ENCODE measurements around the gene GJA4. TPM values are rescaled to one million over a fixed set of nuclear protein-coding genes. Genes with fewer than 3 reads are reported as not detected.

GJA4 gene
- total RNA-seq, 1 donor from 2014 or later, result 48.0 TPM

DNA sequence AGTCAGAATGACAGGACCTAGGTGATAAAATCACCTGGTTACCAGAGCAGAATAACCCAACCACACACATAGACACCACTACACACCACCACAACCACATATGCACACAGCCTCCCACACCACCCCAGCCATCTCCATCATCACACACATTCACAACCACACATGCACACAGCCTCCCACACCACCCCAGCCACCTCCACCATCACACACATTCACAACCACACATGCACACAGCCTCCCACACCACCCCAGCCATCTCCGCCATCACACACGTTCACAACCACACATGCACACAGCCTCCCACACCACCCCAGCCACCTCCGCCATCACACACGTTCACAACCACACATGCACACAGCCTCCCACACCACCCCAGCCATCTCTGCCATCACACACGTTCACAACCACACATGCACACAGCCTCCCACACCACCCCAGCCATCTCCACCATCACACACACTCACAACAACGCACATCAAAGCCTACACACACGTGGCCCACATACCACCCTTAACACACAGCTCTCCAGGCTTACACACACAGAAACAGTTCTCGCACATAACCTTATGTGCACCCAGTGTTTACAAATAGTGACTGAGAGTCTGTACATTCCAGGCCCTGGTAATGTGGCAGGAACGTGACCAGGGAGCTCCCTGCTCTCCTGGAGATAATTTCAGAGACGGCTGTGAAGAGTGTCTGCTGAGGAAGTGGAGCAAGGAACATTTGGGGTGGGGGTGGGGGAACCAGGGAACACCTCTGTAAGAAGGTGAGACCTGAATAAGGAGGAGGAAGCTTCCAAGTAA lies 15.1 kb upstream of the GJA4 start:
- H3K27me3 Mint-ChIP-seq, result peaks cover 39% of the 10 kb centered on the region
- no peak for DNase-seq (ENCODE audit: low spot score, unreplicated experiment)
- no peaks in the 10 kb centered on the region for H3K36me3 Mint-ChIP-seq (ENCODE audit: insufficient read depth)
- TF ChIP-seq, protein P1, sequence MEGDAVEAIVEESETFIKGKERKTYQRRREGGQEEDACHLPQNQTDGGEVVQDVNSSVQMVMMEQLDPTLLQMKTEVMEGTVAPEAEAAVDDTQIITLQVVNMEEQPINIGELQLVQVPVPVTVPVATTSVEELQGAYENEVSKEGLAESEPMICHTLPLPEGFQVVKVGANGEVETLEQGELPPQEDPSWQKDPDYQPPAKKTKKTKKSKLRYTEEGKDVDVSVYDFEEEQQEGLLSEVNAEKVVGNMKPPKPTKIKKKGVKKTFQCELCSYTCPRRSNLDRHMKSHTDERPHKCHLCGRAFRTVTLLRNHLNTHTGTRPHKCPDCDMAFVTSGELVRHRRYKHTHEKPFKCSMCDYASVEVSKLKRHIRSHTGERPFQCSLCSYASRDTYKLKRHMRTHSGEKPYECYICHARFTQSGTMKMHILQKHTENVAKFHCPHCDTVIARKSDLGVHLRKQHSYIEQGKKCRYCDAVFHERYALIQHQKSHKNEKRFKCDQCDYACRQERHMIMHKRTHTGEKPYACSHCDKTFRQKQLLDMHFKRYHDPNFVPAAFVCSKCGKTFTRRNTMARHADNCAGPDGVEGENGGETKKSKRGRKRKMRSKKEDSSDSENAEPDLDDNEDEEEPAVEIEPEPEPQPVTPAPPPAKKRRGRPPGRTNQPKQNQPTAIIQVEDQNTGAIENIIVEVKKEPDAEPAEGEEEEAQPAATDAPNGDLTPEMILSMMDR (IDR thresholded peaks at IDR 0.05; ENCODE audit: unreplicated experiment), result no peak
- no peaks in the 10 kb centered on the region for H3K9me3 Mint-ChIP-seq (ENCODE audit: low read depth)
- peaks cover 5% of the 10 kb centered on the region for H3K4me1 Mint-ChIP-seq (ENCODE audit: low read depth)
- H3K27ac Mint-ChIP-seq, result no peak overlapping the region
- no peak overlapping the region for H3K4me3 Mint-ChIP-seq (ENCODE audit: low read depth)

DNA sequence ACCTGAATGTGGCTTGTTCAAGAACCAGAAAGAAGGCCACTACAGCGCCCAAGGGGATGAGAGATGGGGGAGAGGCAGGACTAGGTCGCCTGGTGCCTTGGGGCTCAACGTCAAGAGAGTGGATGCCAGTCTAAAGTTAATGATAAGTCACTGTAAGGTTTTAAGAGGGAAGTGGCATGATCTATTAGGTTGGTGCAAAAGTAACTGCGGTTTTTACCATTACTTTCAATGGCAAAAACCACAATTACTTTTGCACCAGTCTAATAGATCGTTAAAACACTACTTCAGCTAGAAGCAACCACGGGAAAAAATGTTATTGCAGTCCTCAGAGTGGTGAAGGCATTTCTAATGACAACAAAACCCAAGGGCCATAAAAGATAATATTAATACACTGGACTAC lies 14.4 kb upstream of the GJA4 start:
- Mint-ChIP-seq H3K4me1 (ENCODE audit: low read depth) (peaks cover 5% of the 10 kb centered on the region), H3K27me3 (peaks cover 46% of the 10 kb centered on the region), H3K36me3 (ENCODE audit: insufficient read depth) (no peaks in the 10 kb centered on the region), H3K27ac (no peak overlapping the region), H3K9me3 (ENCODE audit: low read depth) (no peaks in the 10 kb centered on the region), H3K4me3 (ENCODE audit: low read depth) (no peak overlapping the region)
- no peak for DNase-seq (ENCODE audit: low spot score, unreplicated experiment)
- TF ChIP-seq, protein P1 (IDR thresholded peaks at IDR 0.05; ENCODE audit: unreplicated experiment), result no peak

DNA sequence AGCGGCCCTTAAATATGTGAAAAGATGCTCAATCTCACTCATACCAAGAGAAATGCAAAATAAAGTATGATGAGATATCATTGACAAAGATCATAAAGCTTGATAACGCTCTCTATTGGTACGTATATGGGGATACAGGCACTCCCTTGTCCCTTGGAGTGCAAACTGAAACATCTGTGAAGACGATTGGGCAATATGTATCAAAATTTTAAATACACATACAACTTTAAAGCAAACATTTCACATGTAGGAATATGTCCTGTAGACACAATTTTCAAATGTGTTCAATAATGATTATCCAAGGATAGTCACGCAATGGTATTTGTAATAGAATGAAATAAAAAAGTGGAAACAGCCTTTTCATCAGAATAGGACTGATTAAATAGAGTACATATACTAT lies 13.8 kb upstream of the GJA4 start:
- TF ChIP-seq, protein P1 (IDR thresholded peaks at IDR 0.05; ENCODE audit: unreplicated experiment), result no peak
- H3K36me3 Mint-ChIP-seq (ENCODE audit: insufficient read depth), result no peaks in the 10 kb centered on the region
- H3K4me1 Mint-ChIP-seq (ENCODE audit: low read depth), result peaks cover 5% of the 10 kb centered on the region
- H3K27me3 Mint-ChIP-seq, result peaks cover 50% of the 10 kb centered on the region
- DNase-seq (ENCODE audit: low spot score, unreplicated experiment), result no peak
- no peak overlapping the region for H3K4me3 Mint-ChIP-seq (ENCODE audit: low read depth)
- H3K9me3 Mint-ChIP-seq (ENCODE audit: low read depth), result no peaks in the 10 kb centered on the region
- no peak overlapping the region for H3K27ac Mint-ChIP-seq

DNA sequence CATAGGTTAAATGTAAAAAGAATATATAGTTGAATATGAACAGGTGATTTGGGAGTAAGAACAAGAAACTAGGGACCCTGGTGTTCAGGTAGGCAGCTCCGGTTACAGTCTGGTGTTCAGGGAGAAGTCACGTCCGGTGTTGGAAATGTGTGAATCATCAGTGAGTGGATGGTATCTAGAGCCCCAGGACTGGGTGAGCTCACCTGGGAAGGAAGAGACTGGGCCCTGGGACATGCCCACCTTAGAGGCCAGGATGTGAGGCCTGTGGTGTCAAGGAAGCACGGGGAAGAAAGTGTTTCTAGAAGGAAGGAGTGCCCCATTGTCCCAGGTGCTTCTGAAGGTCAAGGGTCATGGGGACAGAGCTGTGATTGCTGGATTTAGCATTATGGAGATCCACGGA lies 13.3 kb upstream of the GJA4 start:
- peaks cover 5% of the 10 kb centered on the region for H3K4me1 Mint-ChIP-seq (ENCODE audit: low read depth)
- no peaks in the 10 kb centered on the region for H3K36me3 Mint-ChIP-seq (ENCODE audit: insufficient read depth)
- H3K27me3 Mint-ChIP-seq, result peaks cover 52% of the 10 kb centered on the region
- no peak for DNase-seq (ENCODE audit: low spot score, unreplicated experiment)
- no peak overlapping the region for H3K27ac Mint-ChIP-seq
- no peaks in the 10 kb centered on the region for H3K9me3 Mint-ChIP-seq (ENCODE audit: low read depth)
- H3K4me3 Mint-ChIP-seq (ENCODE audit: low read depth), result no peak overlapping the region
- TF ChIP-seq, protein P1 (IDR thresholded peaks at IDR 0.05; ENCODE audit: unreplicated experiment), result no peak

DNA sequence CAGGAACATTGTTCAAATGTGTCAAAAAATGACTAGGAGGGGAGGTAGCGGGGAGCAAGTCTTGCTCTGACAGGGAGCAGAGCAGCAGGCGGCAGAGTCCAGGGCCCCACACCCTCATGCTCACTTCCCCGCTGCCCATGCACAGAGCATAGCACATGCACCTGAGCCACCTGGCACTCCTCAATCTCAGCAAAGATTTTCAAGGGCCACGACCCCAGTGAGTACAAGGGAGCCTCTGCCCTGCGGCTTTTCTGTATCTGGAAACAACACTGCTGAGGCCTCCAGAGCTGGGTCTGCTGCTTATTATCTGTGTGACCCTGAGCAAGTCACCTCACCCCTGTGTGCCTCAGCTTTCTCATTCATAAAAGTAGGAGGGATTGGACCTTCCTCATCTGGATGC lies 12.8 kb upstream of the GJA4 start:
- Mint-ChIP-seq H3K9me3 (ENCODE audit: low read depth) (no peaks in the 10 kb centered on the region), H3K27ac (no peak overlapping the region), H3K36me3 (ENCODE audit: insufficient read depth) (no peaks in the 10 kb centered on the region), H3K4me1 (ENCODE audit: low read depth) (peaks cover 5% of the 10 kb centered on the region), H3K27me3 (peaks cover 54% of the 10 kb centered on the region), H3K4me3 (ENCODE audit: low read depth) (no peak overlapping the region)
- TF ChIP-seq, protein P1 (IDR thresholded peaks at IDR 0.05; ENCODE audit: unreplicated experiment), result no peak
- DNase-seq (ENCODE audit: low spot score, unreplicated experiment), result no peak
